WTC11 (cell line): ENCODE data around the gene KLHL29. TPM values are rescaled to one million over a fixed set of nuclear protein-coding genes. Genes with fewer than 3 reads are reported as not detected.

ENCODE experiments used
- ATAC-seq: fragments of 200-7000 bp; cut with Tn5 transposase; 2 replicates; pipeline ENCODE4 v1.10.0; 2021; ENCODE audit warnings: mild to moderate bottlenecking, moderate library complexity
- CTCF ChIA-PET: fragments of 300-600 bp; sonication (Branson Sonifier 250); formaldehyde crosslinking; loops from one replicate; lab custom pipeline; 2021; ENCODE audit warnings: antibody characterized with exemption; lab: Charles Lee
- POLR2A ChIA-PET: fragments of 350-600 bp; sonication (Branson Sonifier 250); formaldehyde crosslinking; loops from one replicate; lab custom pipeline; 2021; ENCODE audit warnings: antibody characterized with exemption; lab: Charles Lee
- DNase-seq: peaks from one replicate; pipeline ENCODE4 v3.0.0; 2021; ENCODE audit warnings: low spot score
- H3K27ac Mint-ChIP-seq: 2 replicates; pipeline ENCODE4 v1.8.0; 2021; ENCODE audit warnings: mixed read lengths
- H3K27me3 Mint-ChIP-seq: 2 replicates; pipeline ENCODE4 v1.8.0; 2021; ENCODE audit warnings: low read depth, mild to moderate bottlenecking, moderate library complexity, mixed read lengths
- H3K36me3 Mint-ChIP-seq: 2 replicates; pipeline ENCODE4 v1.8.0; 2021; ENCODE audit warnings: mixed read lengths
- H3K4me1 Mint-ChIP-seq: 2 replicates; pipeline ENCODE4 v1.8.0; 2022; ENCODE audit warnings: mixed read lengths
- H3K4me3 Mint-ChIP-seq: 2 replicates; pipeline ENCODE4 v1.8.0; 2021; ENCODE audit warnings: mild to moderate bottlenecking, moderate library complexity, mixed read lengths
- H3K9me3 Mint-ChIP-seq: 2 replicates; pipeline ENCODE4 v1.8.0; 2021; ENCODE audit warnings: mixed read lengths
- CREB1 ChIP-seq: sonication (generic); formaldehyde crosslinking; IDR thresholded peaks from 2 replicates; pipeline ENCODE4 v1.8.0; 2023; ENCODE audit warnings: mild to moderate bottlenecking, missing genetic modification reagents
- E2F5 ChIP-seq: sonication (generic); formaldehyde crosslinking; IDR thresholded peaks from 2 replicates; pipeline ENCODE4 v1.8.1; 2022; ENCODE audit warnings: mild to moderate bottlenecking, moderate library complexity, missing genetic modification reagents
- ETV6 ChIP-seq: sonication (generic); formaldehyde crosslinking; IDR thresholded peaks from 2 replicates; pipeline ENCODE4 v1.8.1; 2022; ENCODE audit warnings: mild to moderate bottlenecking, missing genetic modification reagents
- GABPB1 ChIP-seq: sonication (generic); formaldehyde crosslinking; IDR thresholded peaks from 2 replicates; pipeline ENCODE4 v1.8.1; 2023; ENCODE audit warnings: mild to moderate bottlenecking, missing genetic modification reagents
- GTF2I ChIP-seq: fragments of 250-450 bp; sonication (Bioruptor Pico); conservative IDR thresholded peaks from 2 replicates; pipeline ENCODE4 v1.4.0; 2021; ENCODE audit warnings: mild to moderate bottlenecking
- IRF2 ChIP-seq: sonication (generic); formaldehyde crosslinking; IDR thresholded peaks from 2 replicates; pipeline ENCODE4 v1.8.0; 2022; ENCODE audit warnings: low read depth, missing genetic modification reagents, borderline replicate concordance
- NFE2L1 ChIP-seq: sonication (generic); formaldehyde crosslinking; IDR thresholded peaks from 2 replicates; pipeline ENCODE4 v1.8.1; 2023; ENCODE audit warnings: missing genetic modification reagents
- NFYB ChIP-seq: sonication (generic); formaldehyde crosslinking; conservative IDR thresholded peaks from 2 replicates; pipeline ENCODE4 v1.8.0; 2022; ENCODE audit warnings: low read depth, missing genetic modification reagents
- NR1H2 ChIP-seq: sonication (generic); formaldehyde crosslinking; IDR thresholded peaks from 2 replicates; pipeline ENCODE4 v1.9.0; 2021; ENCODE audit warnings: mild to moderate bottlenecking, moderate library complexity, missing genetic modification reagents
- PRDM15 ChIP-seq: sonication (generic); formaldehyde crosslinking; IDR thresholded peaks from 2 replicates; pipeline ENCODE4 v1.8.0; 2022; ENCODE audit warnings: missing genetic modification reagents
- RELA ChIP-seq: sonication (generic); formaldehyde crosslinking; IDR thresholded peaks from 2 replicates; pipeline ENCODE4 v1.8.1; 2022; ENCODE audit warnings: missing genetic modification reagents, mild to moderate bottlenecking, borderline replicate concordance
- SMAD3 ChIP-seq: sonication (generic); formaldehyde crosslinking; IDR thresholded peaks from 2 replicates; pipeline ENCODE4 v1.8.0; 2022; ENCODE audit warnings: missing genetic modification reagents, mild to moderate bottlenecking, borderline replicate concordance
- SOX15 ChIP-seq: fragments of 250-450 bp; sonication (Bioruptor Pico); IDR thresholded peaks from 2 replicates; pipeline ENCODE4 v1.9.0; 2021; ENCODE audit warnings: mild to moderate bottlenecking
- STAT6 ChIP-seq: sonication (generic); formaldehyde crosslinking; conservative IDR thresholded peaks from 2 replicates; pipeline ENCODE4 v1.8.1; 2023; ENCODE audit warnings: mild to moderate bottlenecking, low read depth, missing genetic modification reagents, moderate library complexity
- TEAD4 ChIP-seq: sonication (generic); formaldehyde crosslinking; IDR thresholded peaks from 2 replicates; pipeline ENCODE4 v1.8.0; 2022; ENCODE audit warnings: mild to moderate bottlenecking, missing genetic modification reagents
- USF2 ChIP-seq: sonication (generic); formaldehyde crosslinking; IDR thresholded peaks from 2 replicates; pipeline ENCODE4 v1.8.1; 2023; ENCODE audit warnings: mild to moderate bottlenecking, missing genetic modification reagents, moderate library complexity
- ZNF423 ChIP-seq: fragments of 250-450 bp; sonication (Bioruptor Pico); IDR thresholded peaks from 2 replicates; pipeline ENCODE4 v2.1.2; 2022; ENCODE audit warnings: mild to moderate bottlenecking, moderate library complexity
- total RNA-seq: library from RNA; stranded (reverse); gene quantifications from 3 replicates; pipeline ENCODE4 v1.2.3, GENCODE V29; 2021

Gene KLHL29
- total RNA-seq, 1 experiment from 2014 or later, result 7.1 TPM

- TF ChIP-seq CREB1 (CRISPR knock-in tag), result no peak
These were observed 111.5 kb downstream of the KLHL29 start (continued) for GRCh38 chr2:23496456-23496855.

- peak overlapping the region; percentile 80 for H3K27ac Mint-ChIP-seq
- H3K4me1 Mint-ChIP-seq, result peaks cover 37% of the 10 kb centered on the region
- DNase-seq (peak; percentile 47), ATAC-seq (peak; percentile 33)
- H3K9me3 Mint-ChIP-seq, result no peaks in the 10 kb centered on the region
- no peak overlapping the region; the same call in 1 of the 2 replicates for H3K4me3 Mint-ChIP-seq
- no peaks in the 10 kb centered on the region for H3K27me3 Mint-ChIP-seq
- no peaks in the 10 kb centered on the region for H3K36me3 Mint-ChIP-seq
- TF ChIP-seq GABPB1 (CRISPR knock-in tag) (no peak), ZNF423 (0 out of 2 replicates have a peak, but pooled peaks have one; percentile 10)
- CTCF ChIA-PET, result no interaction called here
- POLR2A ChIA-PET, result no interaction called here
These were observed 112.1 kb downstream of the KLHL29 start for GRCh38 chr2:23497063-23497462.

- Mint-ChIP-seq H3K4me3 (no peak overlapping the region), H3K27ac (peak overlapping the region; percentile 80)
- POLR2A ChIA-PET, result no interaction called here
These were observed 112.6 kb downstream of the KLHL29 start for GRCh38 chr2:23497536-23497935.

GRCh38 chr2:23498943-23499342 is 114.0 kb downstream of the KLHL29 start:
- H3K27ac Mint-ChIP-seq, result no peak overlapping the region
- POLR2A ChIA-PET, result no interaction called here

More at GRCh38 chr2:23497536-23497935, 112.6 kb downstream of the KLHL29 start:
- H3K27me3 Mint-ChIP-seq, result no peaks in the 10 kb centered on the region
- TF ChIP-seq E2F5 (no peak), SOX15 (CRISPR knock-in tag) (no peak), NR1H2 (CRISPR knock-in tag) (no peak), USF2 (CRISPR knock-in tag) (peak; percentile 23; the same call in 1 of the 2 replicates)
- ATAC-seq (peak; percentile 16), DNase-seq (no peak)
- no peaks in the 10 kb centered on the region for H3K36me3 Mint-ChIP-seq
- CTCF ChIA-PET, result no interaction called here
- H3K9me3 Mint-ChIP-seq, result no peaks in the 10 kb centered on the region
- H3K4me1 Mint-ChIP-seq, result peaks cover 42% of the 10 kb centered on the region

More at GRCh38 chr2:23498943-23499342, 114.0 kb downstream of the KLHL29 start:
- Mint-ChIP-seq H3K4me3 (no peak overlapping the region), H3K27me3 (no peaks in the 10 kb centered on the region), H3K4me1 (peaks cover 47% of the 10 kb centered on the region), H3K9me3 (no peaks in the 10 kb centered on the region), H3K36me3 (no peaks in the 10 kb centered on the region)
- CTCF ChIA-PET, result interaction anchor here (0.6 to 1.0 kb wide), 2 partner anchors 17 to 69 kb away, joined by 3 read pairs; no protein-coding TSS in a partner anchor
- no peak for DNase-seq
- TF ChIP-seq USF2 (CRISPR knock-in tag) (no peak), TEAD4 (CRISPR knock-in tag) (no peak), PRDM15 (CRISPR knock-in tag) (no peak), ETV6 (CRISPR knock-in tag) (no peak), STAT6 (CRISPR knock-in tag) (no peak), NFE2L1 (CRISPR knock-in tag) (no peak), SMAD3 (CRISPR knock-in tag) (no peak), IRF2 (CRISPR knock-in tag) (no peak), NFYB (CRISPR knock-in tag) (no peak), GTF2I (CRISPR knock-in tag) (no peak), RELA (CRISPR knock-in tag) (no peak)
- no peak for ATAC-seq
